CD4-positive, alpha-beta T cell (primary cell): Measurements from ENCODE around the gene NXN. TPM values are rescaled to one million over a fixed set of nuclear protein-coding genes. Genes with fewer than 3 reads are reported as not detected.

Experiments
- ATAC-seq: fragments of 200-7000 bp; cut with Tn5 transposase; one replicate; pipeline ENCODE4 v1.10.0; 2022; ENCODE audit warnings: mild to moderate bottlenecking; ENCODE audit not compliant: poor library complexity
- CTCF ChIA-PET: fragments of 350-600 bp; sonication (Branson Sonifier 250); formaldehyde crosslinking; loops from one replicate; lab custom pipeline; 2021; ENCODE audit warnings: antibody characterized with exemption, inconsistent platforms; lab: Charles Lee
- POLR2A ChIA-PET: fragments of 350-600 bp; sonication (Branson Sonifier 250); formaldehyde crosslinking; loops from one replicate; lab custom pipeline; 2021; ENCODE audit warnings: antibody characterized with exemption, inconsistent platforms; lab: Charles Lee
- DNase-seq, 14 experiments: peaks; one replicate each; pipeline ENCODE4 v3.0.0-alpha.2; 2013 to 2020; ENCODE audit warnings: mixed read lengths in 2 of 14
- H3K27ac ChIP-seq, 2 donors: one replicate each; pipeline versions ENCODE4 v1.5.1 to v1.7.0; 2013; ENCODE audit warnings: low read length in 2 of 2, low read depth in 1 of 2, mild to moderate bottlenecking in 1 of 2
- H3K27me3 ChIP-seq, 2 experiments: 1 replicate in 1 of 2; 2 replicates in 1 of 2; pipeline versions ENCODE4 v1.6.1 to v1.7.0; 2013; ENCODE audit warnings: low read length in 2 of 2, control low read depth in 1 of 2, mild to moderate bottlenecking in 1 of 2, moderate library complexity in 1 of 2; ENCODE audit not compliant: insufficient read depth in 2 of 2, control insufficient read depth in 1 of 2
- H3K36me3 ChIP-seq: one replicate; pipeline ENCODE4 v1.6.1; 2013; ENCODE audit warnings: low read length, control low read depth; ENCODE audit not compliant: insufficient read depth
- H3K4me1 ChIP-seq: one replicate; pipeline ENCODE4 v1.6.1; 2013; ENCODE audit warnings: low read length, control low read depth; ENCODE audit not compliant: insufficient read depth
- H3K4me3 ChIP-seq: one replicate; pipeline ENCODE4 v1.5.1; 2013; ENCODE audit warnings: mild to moderate bottlenecking, low read length, moderate library complexity
- H3K9me3 ChIP-seq, 2 experiments: 1 replicate in 1 of 2; 2 replicates in 1 of 2; pipeline versions ENCODE4 v1.6.1 to v1.7.0; 2013; ENCODE audit warnings: low read length in 2 of 2, mild to moderate bottlenecking in 2 of 2, control low read depth in 1 of 2, moderate library complexity in 1 of 2; ENCODE audit not compliant: control insufficient read depth in 1 of 2, insufficient read depth in 1 of 2
- H3K27ac Mint-ChIP-seq: one replicate; pipeline ENCODE4 v1.8.0; 2020; ENCODE audit warnings: mixed read lengths
- H3K27me3 Mint-ChIP-seq: one replicate; pipeline ENCODE4 v1.8.0; 2021; ENCODE audit warnings: mixed read lengths
- H3K36me3 Mint-ChIP-seq: one replicate; pipeline ENCODE4 v1.8.0; 2021; ENCODE audit warnings: low read depth, mixed read lengths
- H3K4me1 Mint-ChIP-seq: one replicate; pipeline ENCODE4 v1.8.0; 2021; ENCODE audit warnings: low read depth, mixed read lengths
- H3K4me3 Mint-ChIP-seq: one replicate; pipeline ENCODE4 v1.8.0; 2020; ENCODE audit warnings: mild to moderate bottlenecking, mixed read lengths
- H3K9me3 Mint-ChIP-seq: one replicate; pipeline ENCODE4 v1.8.0; 2020; ENCODE audit warnings: mixed read lengths
- CTCF ChIP-seq: fragments of 200-600 bp; IDR thresholded peaks from one replicate; pipeline ENCODE4 v1.8.0; 2022; ENCODE audit warnings: antibody characterized with exemption, mild to moderate bottlenecking
- intact Hi-C, 2 experiments: fragments of 100-400 bp; cut with DNase I in 1 of 2; cut with micrococcal nuclease in 1 of 2; formaldehyde crosslinking; loops; one replicate each; pipeline versions ENCODE4 v1.15.1 to v1.9.0; 2023 to 2025; cut with DNase I, micrococcal nuclease
- total RNA-seq, 174 experiments: library from RNA in 2 of 174; stranded (reverse) in 2 of 174; gene quantifications; one replicate each; pipeline ENCODE4 v1.2.3 and lab custom pipeline; 2021 to 2026

NXN gene
- total RNA-seq, 2 experiments from 2014 or later, result 0.80 to 0.98 TPM

GRCh38 chr17:903691-904481, 75.7 kb downstream of the NXN start:
- Histone ChIP-seq H3K4me3 (no peak overlapping the region), H3K27me3 (peaks cover 4 to 5% of the 10 kb centered on the region in 2 experiments), H3K9me3 (no peaks in the 10 kb centered on the region), H3K27ac (no peak overlapping the region), H3K4me1 (no peaks in the 10 kb centered on the region), H3K36me3 (no peaks in the 10 kb centered on the region)
- Mint-ChIP-seq H3K27ac (no peak overlapping the region), H3K4me3 (no peak overlapping the region), H3K27me3 (peaks cover 61% of the 10 kb centered on the region), H3K36me3 (no peaks in the 10 kb centered on the region), H3K9me3 (no peaks in the 10 kb centered on the region), H3K4me1 (no peaks in the 10 kb centered on the region)
- ChIA-PET CTCF (no interaction called here), POLR2A (no interaction called here)
- intact Hi-C loops, result no loop called here
- DNase-seq (no peak), ATAC-seq (no peak)
- no peak for TF ChIP-seq CTCF

- no peak overlapping the region for H3K27ac ChIP-seq
- DNase-seq, result no peak
- intact Hi-C loops, result no loop called here
- H3K36me3 ChIP-seq, result no peaks in the 10 kb centered on the region
- ChIA-PET POLR2A (no interaction called here), CTCF (no interaction called here)
- no peak for TF ChIP-seq CTCF
- H3K27me3 Mint-ChIP-seq, result peaks cover 64% of the 10 kb centered on the region
- H3K27me3 ChIP-seq, result peaks cover 0 to 7% of the 10 kb centered on the region in 2 experiments
- no peak overlapping the region for H3K4me3 Mint-ChIP-seq
- H3K27ac Mint-ChIP-seq, result no peak overlapping the region
- no peaks in the 10 kb centered on the region for H3K9me3 Mint-ChIP-seq
- no peak for ATAC-seq
- no peaks in the 10 kb centered on the region for H3K4me1 Mint-ChIP-seq
- H3K9me3 ChIP-seq, result no peaks in the 10 kb centered on the region
- H3K4me3 ChIP-seq, result no peak overlapping the region
- H3K36me3 Mint-ChIP-seq, result no peaks in the 10 kb centered on the region
- H3K4me1 ChIP-seq, result no peaks in the 10 kb centered on the region
Observed at GRCh38 chr17:902463-902862, 77.1 kb downstream of the NXN start.

GRCh38 chr17:901964-902363, 77.6 kb downstream of the NXN start:
- H3K9me3 Mint-ChIP-seq, result no peaks in the 10 kb centered on the region
- H3K27ac ChIP-seq, result no peak overlapping the region
- no peaks in the 10 kb centered on the region for H3K9me3 ChIP-seq
- H3K27me3 Mint-ChIP-seq, result peaks cover 67% of the 10 kb centered on the region
- ChIA-PET POLR2A (no interaction called here), CTCF (no interaction called here)
- H3K27ac Mint-ChIP-seq, result no peak overlapping the region
- no peak overlapping the region for H3K4me3 ChIP-seq
- DNase-seq (no peak), ATAC-seq (no peak)
- H3K4me1 ChIP-seq, result no peaks in the 10 kb centered on the region
- no peaks in the 10 kb centered on the region for H3K4me1 Mint-ChIP-seq
- no peak overlapping the region for H3K4me3 Mint-ChIP-seq
- H3K36me3 Mint-ChIP-seq, result no peaks in the 10 kb centered on the region
- no peak for TF ChIP-seq CTCF
- H3K36me3 ChIP-seq, result no peaks in the 10 kb centered on the region
- H3K27me3 ChIP-seq, result peaks cover under 1 to 7% of the 10 kb centered on the region in 2 experiments
- intact Hi-C loops, result no loop called here
